ENCODE data around the gene ITPRIP. TPM values are rescaled to one million over a fixed set of nuclear protein-coding genes. Genes with fewer than 3 reads are reported as not detected.

The ITPRIP gene
- total RNA-seq, 1 experiment from 2014 or later = 24.8 TPM

DNA sequence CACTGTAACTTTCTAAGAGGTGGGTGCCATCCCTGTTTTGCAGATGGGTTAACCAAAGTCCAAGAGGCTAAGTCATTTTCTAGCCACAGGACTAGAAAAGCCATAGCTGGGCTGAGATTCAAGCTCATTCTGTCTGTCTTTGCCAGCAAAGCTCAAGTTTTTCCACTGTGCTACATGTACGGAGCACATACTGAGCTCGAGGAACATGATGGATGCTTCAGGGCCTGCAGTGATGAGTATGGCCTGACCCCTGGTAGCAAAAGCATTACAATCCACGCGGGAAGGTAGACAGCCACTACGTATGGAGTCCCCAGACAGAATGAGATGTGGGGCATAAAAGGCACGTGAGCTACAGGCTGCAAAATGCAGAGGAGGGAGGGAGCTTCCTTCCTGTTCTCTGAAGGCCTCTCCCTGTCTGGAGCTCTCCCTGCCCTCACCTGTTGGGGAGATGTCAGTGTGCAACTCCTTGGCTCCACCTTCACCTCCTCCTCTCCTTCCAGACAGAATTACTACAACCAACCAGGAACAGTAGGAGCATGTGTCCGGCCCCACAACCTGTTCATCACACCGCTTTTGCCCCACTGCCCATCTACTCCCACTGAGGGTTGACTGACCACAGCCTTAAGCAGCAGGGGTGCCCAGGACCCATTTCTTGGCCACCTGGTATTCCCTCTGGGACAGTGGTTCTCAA, 16.4 kb downstream of the ITPRIP start:
- no TSS peak for BruUV-seq (replicated peaks)
- CTCF ChIA-PET = no interaction called here

DNA sequence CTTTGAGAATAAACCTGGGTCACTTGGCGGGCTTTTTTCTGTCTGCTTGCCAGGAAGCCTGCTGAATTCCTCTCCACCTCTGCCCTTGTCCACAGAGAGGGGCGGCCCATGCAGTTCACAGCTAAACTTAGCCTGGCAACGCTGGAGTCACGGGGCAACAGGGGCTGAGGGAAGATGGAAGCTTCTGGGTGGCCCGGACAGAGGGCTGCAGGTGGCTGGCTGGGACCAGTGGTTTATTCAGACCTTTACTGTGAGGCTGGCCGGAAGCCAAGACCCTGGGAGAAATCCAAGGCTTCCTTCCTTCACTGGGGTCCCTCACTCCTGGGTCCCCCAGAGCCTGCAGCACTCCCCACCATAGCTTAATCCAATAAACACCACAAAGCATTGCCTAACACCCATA, 17.0 kb downstream of the ITPRIP start:
- Histone ChIP-seq H3K36me3 (ENCODE audit: insufficient read depth, low read length, poor library complexity, severe bottlenecking) (no peaks in the 10 kb centered on the region), H3K27me3 (replicated peaks; ENCODE audit: insufficient read depth, low read depth, low read length, poor library complexity) (no peaks in the 10 kb centered on the region), H3K4me3 (ENCODE audit: low read depth, low read length, poor library complexity, severe bottlenecking) (no peak overlapping the region), H3K9me3 (ENCODE audit: low read depth, low read length, poor library complexity, severe bottlenecking) (no peaks in the 10 kb centered on the region), H3K27ac (ENCODE audit: low read depth, low read length, poor library complexity, severe bottlenecking) (no peak overlapping the region), H3K4me1 (ENCODE audit: insufficient read depth, low read length, poor library complexity, severe bottlenecking) (peaks cover 51% of the 10 kb centered on the region)
- CTCF ChIA-PET = no interaction called here
- no TSS peak for BruUV-seq (replicated peaks)
- intact Hi-C loops (cut with micrococcal nuclease; ENCODE audit: unreplicated experiment) = no loop called here
- POLR2A ChIA-PET (ENCODE audit: low non-redundant PET) = no interaction called here
- TF ChIP-seq EZH2 (IDR thresholded peaks at IDR 0.05; ENCODE audit: borderline replicate concordance, low read depth, low read length, poor library complexity, severe bottlenecking) = no peak
- TF ChIP-seq, protein P1, sequence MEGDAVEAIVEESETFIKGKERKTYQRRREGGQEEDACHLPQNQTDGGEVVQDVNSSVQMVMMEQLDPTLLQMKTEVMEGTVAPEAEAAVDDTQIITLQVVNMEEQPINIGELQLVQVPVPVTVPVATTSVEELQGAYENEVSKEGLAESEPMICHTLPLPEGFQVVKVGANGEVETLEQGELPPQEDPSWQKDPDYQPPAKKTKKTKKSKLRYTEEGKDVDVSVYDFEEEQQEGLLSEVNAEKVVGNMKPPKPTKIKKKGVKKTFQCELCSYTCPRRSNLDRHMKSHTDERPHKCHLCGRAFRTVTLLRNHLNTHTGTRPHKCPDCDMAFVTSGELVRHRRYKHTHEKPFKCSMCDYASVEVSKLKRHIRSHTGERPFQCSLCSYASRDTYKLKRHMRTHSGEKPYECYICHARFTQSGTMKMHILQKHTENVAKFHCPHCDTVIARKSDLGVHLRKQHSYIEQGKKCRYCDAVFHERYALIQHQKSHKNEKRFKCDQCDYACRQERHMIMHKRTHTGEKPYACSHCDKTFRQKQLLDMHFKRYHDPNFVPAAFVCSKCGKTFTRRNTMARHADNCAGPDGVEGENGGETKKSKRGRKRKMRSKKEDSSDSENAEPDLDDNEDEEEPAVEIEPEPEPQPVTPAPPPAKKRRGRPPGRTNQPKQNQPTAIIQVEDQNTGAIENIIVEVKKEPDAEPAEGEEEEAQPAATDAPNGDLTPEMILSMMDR (conservative IDR thresholded peaks at IDR 0.05; ENCODE audit: low read depth, low read length) = no peak
- DNase-seq (ENCODE audit: low spot score) = no peak

More for the DNA sequence above, 16.4 kb downstream of the ITPRIP start:
- Histone ChIP-seq H3K4me3 (ENCODE audit: low read depth, low read length, poor library complexity, severe bottlenecking) (no peak overlapping the region), H3K4me1 (ENCODE audit: insufficient read depth, low read length, poor library complexity, severe bottlenecking) (peaks cover 52% of the 10 kb centered on the region), H3K27ac (ENCODE audit: low read depth, low read length, poor library complexity, severe bottlenecking) (no peak overlapping the region), H3K9me3 (ENCODE audit: low read depth, low read length, poor library complexity, severe bottlenecking) (no peaks in the 10 kb centered on the region), H3K27me3 (replicated peaks; ENCODE audit: insufficient read depth, low read depth, low read length, poor library complexity) (no peaks in the 10 kb centered on the region), H3K36me3 (ENCODE audit: insufficient read depth, low read length, poor library complexity, severe bottlenecking) (no peaks in the 10 kb centered on the region)
- POLR2A ChIA-PET (ENCODE audit: low non-redundant PET) = interaction anchor here (0.7 kb wide), 1 partner anchor 284 kb away, joined by 7 read pairs; no protein-coding TSS in a partner anchor
- intact Hi-C loops (cut with micrococcal nuclease; ENCODE audit: unreplicated experiment) = no loop called here
- TF ChIP-seq, protein P1 (conservative IDR thresholded peaks at IDR 0.05; ENCODE audit: low read depth, low read length) = no peak
- no peak for DNase-seq (ENCODE audit: low spot score)

DNA sequence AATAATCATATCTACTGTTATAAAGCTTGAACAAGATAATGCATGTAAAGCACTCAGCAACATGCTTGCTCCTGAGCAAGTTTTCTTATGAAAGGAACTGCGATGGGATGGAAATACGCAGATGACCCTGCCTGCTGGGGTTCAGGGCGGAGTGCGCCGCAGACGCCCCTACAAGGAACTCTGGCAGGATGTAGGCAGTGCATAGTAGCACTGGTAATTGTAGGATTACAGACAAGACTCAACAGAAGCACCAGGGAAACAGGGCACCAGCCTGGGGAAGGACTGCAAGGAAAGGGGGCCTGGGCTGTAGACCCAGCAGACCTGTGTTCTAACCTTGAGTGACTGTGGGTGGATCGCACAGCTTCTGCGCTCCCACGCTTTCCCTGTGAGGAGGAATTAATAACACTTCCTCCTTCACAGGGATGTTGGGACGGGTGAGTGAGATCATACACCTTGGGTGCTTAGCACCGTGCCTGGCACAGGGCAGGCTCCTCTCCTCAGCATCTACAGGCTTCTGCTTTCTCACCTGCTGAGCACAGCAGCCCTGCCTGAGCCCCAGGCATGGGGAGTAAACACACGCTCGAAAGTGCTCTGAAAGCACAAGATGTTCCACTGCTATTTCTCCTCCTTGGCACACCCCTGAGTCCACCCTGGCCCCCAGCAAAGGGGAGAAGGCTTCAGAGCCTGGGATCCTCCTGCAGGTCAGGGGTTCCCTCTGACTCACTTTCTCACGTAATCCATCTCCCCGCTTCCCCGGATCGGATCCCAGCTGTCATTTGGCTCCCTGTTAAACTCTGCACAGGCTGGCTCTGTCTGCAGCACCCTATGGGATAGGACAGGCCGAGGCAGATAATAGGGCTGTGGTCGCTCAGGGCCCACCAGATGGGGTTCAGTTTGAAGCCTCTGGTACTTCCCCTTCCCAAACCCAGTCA, 19.2 kb downstream of the ITPRIP start:
- DNase-seq (ENCODE audit: low spot score) = no peak
- intact Hi-C loops (cut with micrococcal nuclease; ENCODE audit: unreplicated experiment) = no loop called here
- CTCF ChIA-PET = no interaction called here
- H3K4me3 ChIP-seq (ENCODE audit: low read depth, low read length, poor library complexity, severe bottlenecking) = no peak overlapping the region
- H3K27me3 ChIP-seq (replicated peaks; ENCODE audit: insufficient read depth, low read depth, low read length, poor library complexity) = no peaks in the 10 kb centered on the region
- POLR2A ChIA-PET (ENCODE audit: low non-redundant PET) = interaction anchor here (0.6 kb wide), 1 partner anchor 163 kb away, joined by 3 read pairs; no protein-coding TSS in a partner anchor
- H3K9me3 ChIP-seq (ENCODE audit: low read depth, low read length, poor library complexity, severe bottlenecking) = no peaks in the 10 kb centered on the region
- H3K27ac ChIP-seq (ENCODE audit: low read depth, low read length, poor library complexity, severe bottlenecking) = no peak overlapping the region
- H3K4me1 ChIP-seq (ENCODE audit: insufficient read depth, low read length, poor library complexity, severe bottlenecking) = peaks cover 41% of the 10 kb centered on the region
- TF ChIP-seq, protein P1 (conservative IDR thresholded peaks at IDR 0.05; ENCODE audit: low read depth, low read length) = no peak
- TF ChIP-seq EZH2 (IDR thresholded peaks at IDR 0.05; ENCODE audit: borderline replicate concordance, low read depth, low read length, poor library complexity, severe bottlenecking) = no peak
- BruUV-seq (replicated peaks) = no TSS peak
- H3K36me3 ChIP-seq (ENCODE audit: insufficient read depth, low read length, poor library complexity, severe bottlenecking) = peaks cover 18% of the 10 kb centered on the region
